Eye (tissue), 1 donor: ENCODE results near the gene DVL2.
"Not testable (repeated sequence)": the region's sequence is repeated elsewhere in the genome, so short reads cannot be mapped to it uniquely, and the experiment has no call there.

Source experiments
- DNase-seq: peaks from one replicate; pipeline ENCODE4 v3.0.0-alpha.2; 2015

DVL2 gene

GRCh38 chr17:7254511-7254910 lies 20.2 kb upstream of the DVL2 start:
- no peak for DNase-seq

GRCh38 chr17:7253082-7253481 lies 18.8 kb upstream of the DVL2 start:
- DNase-seq: no peak

- DNase-seq: peak; percentile 98
Measured at GRCh38 chr17:7252176-7253043, 18.1 kb upstream of the DVL2 start, which contains the start of gene ELP5. ELP5 (plus strand) TSS chr17:7252215; CDS start chr17:7252551, 336 bp downstream.

GRCh38 chr17:7251661-7252175 lies 17.4 kb upstream of the DVL2 start, which contains the start of gene CTDNEP1:
CTDNEP1 (minus strand) TSS chr17:7251734; CDS start chr17:7251296, 438 bp downstream.
- DNase-seq: peak; percentile 100

- peak; percentile 27 for DNase-seq
Measured at GRCh38 chr17:7250695-7251627, 16.6 kb upstream of the DVL2 start.

- no peak for DNase-seq
Measured at GRCh38 chr17:7249830-7250229, 15.5 kb upstream of the DVL2 start.

- no peak for DNase-seq
Measured at GRCh38 chr17:7249214-7249613, 14.9 kb upstream of the DVL2 start.

GRCh38 chr17:7248796-7249195 lies 14.5 kb upstream of the DVL2 start:
- DNase-seq: no peak

GRCh38 chr17:7246779-7247178 lies 12.5 kb upstream of the DVL2 start:
- no peak for DNase-seq

- not testable (repeated sequence) for DNase-seq
Measured at GRCh38 chr17:7243838-7244237, 9.5 kb upstream of the DVL2 start.

GRCh38 chr17:7243453-7243729 lies 9.1 kb upstream of the DVL2 start:
- DNase-seq: no peak

GRCh38 chr17:7242717-7243452 lies 8.6 kb upstream of the DVL2 start:
- peak; percentile 99 for DNase-seq

- DNase-seq: peak; percentile 99
Measured at GRCh38 chr17:7241783-7242716, 7.7 kb upstream of the DVL2 start, which contains the start of gene GABARAP. GABARAP (minus strand) TSS chr17:7242449; CDS start chr17:7242330, 119 bp downstream.

GRCh38 chr17:7241090-7241733 lies 6.9 kb upstream of the DVL2 start:
- DNase-seq: no peak

GRCh38 chr17:7240375-7240774 lies 6.1 kb upstream of the DVL2 start:
- no peak for DNase-seq

- peak; percentile 100 for DNase-seq
Measured at GRCh38 chr17:7239091-7240027, 5.0 kb upstream of the DVL2 start, which contains the start of gene PHF23. PHF23 (minus strand) TSS chr17:7239457; CDS start chr17:7239279, 178 bp downstream.

- DNase-seq: peak; percentile 35
Measured at GRCh38 chr17:7238420-7239090, 4.2 kb upstream of the DVL2 start.

GRCh38 chr17:7237761-7238419 lies 3.6 kb upstream of the DVL2 start:
- peak; percentile 84 for DNase-seq
